NCI-H226 (cell line): ENCODE measurements around the gene KRTAP5-10.
"Not testable (repeated sequence)": the region's sequence is repeated elsewhere in the genome, so short reads cannot be mapped to it uniquely, and the experiment has no call there.

Experiments
- DNase-seq: peaks from one replicate; pipeline ENCODE4 v3.0.0-alpha.2; 2015

The KRTAP5-10 gene

GRCh38 chr11:71542879-71543777 is 22.2 kb upstream of the KRTAP5-10 start:
- DNase-seq: no peak

GRCh38 chr11:71543866-71544265 is 21.5 kb upstream of the KRTAP5-10 start:
- no peak for DNase-seq

- no peak for DNase-seq
Observed at GRCh38 chr11:71544525-71545214, 20.7 kb upstream of the KRTAP5-10 start.

GRCh38 chr11:71545405-71545966 is 19.9 kb upstream of the KRTAP5-10 start:
- DNase-seq: no peak

- DNase-seq: no peak
Observed at GRCh38 chr11:71548120-71548519, 17.2 kb upstream of the KRTAP5-10 start, which contains the start of gene KRTAP5-9. KRTAP5-9 (plus strand) TSS chr11:71548420; CDS start chr11:71548658, 238 bp downstream.

GRCh38 chr11:71548716-71549151 is 16.6 kb upstream of the KRTAP5-10 start:
- DNase-seq: no peak

GRCh38 chr11:71551711-71552110 is 13.7 kb upstream of the KRTAP5-10 start:
- DNase-seq: no peak

GRCh38 chr11:71554996-71555395 is 10.4 kb upstream of the KRTAP5-10 start:
- no peak for DNase-seq

- DNase-seq: no peak
Observed at GRCh38 chr11:71555508-71555907, 9.9 kb upstream of the KRTAP5-10 start.

- DNase-seq: no peak
Observed at GRCh38 chr11:71556018-71556417, 9.3 kb upstream of the KRTAP5-10 start.

GRCh38 chr11:71557257-71557656 is 8.1 kb upstream of the KRTAP5-10 start:
- DNase-seq: no peak

- no peak for DNase-seq
Observed at GRCh38 chr11:71558996-71559395, 6.4 kb upstream of the KRTAP5-10 start.

GRCh38 chr11:71562120-71562519 is 3.2 kb upstream of the KRTAP5-10 start:
- no peak for DNase-seq

- no peak for DNase-seq
Observed at GRCh38 chr11:71563406-71563805, 2.0 kb upstream of the KRTAP5-10 start.

GRCh38 chr11:71564430-71564829 is 933 bp upstream of the KRTAP5-10 start:
- DNase-seq: no peak

GRCh38 chr11:71566081-71566620 is 788 bp downstream of the KRTAP5-10 start:
- no peak for DNase-seq

- DNase-seq: not testable (repeated sequence)
Observed at GRCh38 chr11:71566626-71567599, 1.6 kb downstream of the KRTAP5-10 start.

- not testable (repeated sequence) for DNase-seq
Observed at GRCh38 chr11:71567633-71568032, 2.3 kb downstream of the KRTAP5-10 start.

- no peak for DNase-seq
Observed at GRCh38 chr11:71568704-71569349, 3.5 kb downstream of the KRTAP5-10 start.

- DNase-seq: not testable (repeated sequence)
Observed at GRCh38 chr11:71571101-71571850, 5.9 kb downstream of the KRTAP5-10 start.

GRCh38 chr11:71572811-71573210 is 7.4 kb downstream of the KRTAP5-10 start:
- no peak for DNase-seq
